OCI-LY3 (cell line): ENCODE results near the gene NUDT8.

ENCODE experiments used
- H2AFZ ChIP-seq: fragments of 200-600, 300-600 bp; shearing (Covaris generic); 2 replicates; pipeline ENCODE4 v1.6.0; 2014; ENCODE audit warnings: antibody characterized with exemption, low read depth, low read length
- H3K27ac ChIP-seq: fragments of 200-600, 300-600 bp; sonication (generic); 2 replicates; pipeline ENCODE4 v1.5.1; 2014; ENCODE audit warnings: mild to moderate bottlenecking, low read length, moderate library complexity, mixed read lengths
- H3K27me3 ChIP-seq: fragments of 200-600, 300-600 bp; sonication (generic); 2 replicates; pipeline ENCODE4 v1.6.1; 2014; ENCODE audit warnings: low read depth, low read length, mixed read lengths
- H3K36me3 ChIP-seq: fragments of 200-600, 300-600 bp; sonication (generic); replicated peaks from 2 replicates; pipeline ENCODE3; 2014; ENCODE audit warnings: low read depth, low read length, mixed read lengths
- H3K4me1 ChIP-seq: fragments of 300-600, 200-600 bp; sonication (generic); 2 replicates; pipeline ENCODE4 v1.6.1; 2014; ENCODE audit warnings: low read length, mixed read lengths
- H3K4me2 ChIP-seq: fragments of 200-600, 300-600 bp; sonication (generic); 2 replicates; pipeline ENCODE4 v1.6.1; 2014; ENCODE audit warnings: low read length, mixed read lengths
- H3K4me3 ChIP-seq: fragments of 300-600, 200-600 bp; sonication (generic); 2 replicates; pipeline ENCODE4 v1.5.1; 2014; ENCODE audit warnings: antibody characterized with exemption, mild to moderate bottlenecking, low read length, moderate library complexity
- H3K79me2 ChIP-seq: fragments of 300-600, 200-600 bp; shearing (Covaris generic); 2 replicates; pipeline ENCODE4 v1.6.1; 2014; ENCODE audit warnings: mild to moderate bottlenecking, low read length, mixed read lengths
- H3K9ac ChIP-seq: fragments of 300-600, 200-600 bp; shearing (Covaris generic); 2 replicates; pipeline ENCODE4 v1.6.0; 2014; ENCODE audit warnings: mild to moderate bottlenecking, low read length, moderate library complexity
- H3K9me3 ChIP-seq: fragments of 200-600, 300-600 bp; shearing (Covaris generic); 2 replicates; pipeline ENCODE4 v1.6.1; 2014; ENCODE audit warnings: low read length, mixed read lengths; ENCODE audit not compliant: insufficient read depth
- H4K20me1 ChIP-seq: fragments of 200-600, 300-600 bp; sonication (generic); 2 replicates; pipeline ENCODE4 v1.6.1; 2016; ENCODE audit warnings: low read length, mixed read lengths; ENCODE audit not compliant: insufficient read depth
- EZH2phosphoT487 ChIP-seq: fragments of 200-600 bp; shearing (Covaris generic); IDR thresholded peaks from 2 replicates; pipeline ENCODE4 v1.6.1; 2018; ENCODE audit warnings: antibody characterized with exemption, mixed run types, low read depth
- TF ChIP-seq, protein P1 (sequence below): fragments of 200-600, 300-600 bp; sonication (generic); IDR thresholded peaks from 2 replicates; pipeline ENCODE4 v1.5.1; 2014; ENCODE audit warnings: antibody characterized with exemption, low read length, low read depth

Gene NUDT8

GRCh38 chr11:67613313-67613959 is 16.3 kb downstream of the NUDT8 start:
- peak overlapping the region; percentile 8; the same call in 1 of the 2 replicates for H2AFZ ChIP-seq

GRCh38 chr11:67612751-67613150 is 17.0 kb downstream of the NUDT8 start:
- peaks cover 2% of the 10 kb centered on the region; the same call in 1 of the 2 replicates for H3K27me3 ChIP-seq
- no peak overlapping the region for H3K4me2 ChIP-seq
- no peak overlapping the region for H2AFZ ChIP-seq
- peaks cover 6% of the 10 kb centered on the region for H3K79me2 ChIP-seq
- no peak overlapping the region for H3K27ac ChIP-seq
- TF ChIP-seq EZH2phosphoT487: no peak
- TF ChIP-seq, protein P1, sequence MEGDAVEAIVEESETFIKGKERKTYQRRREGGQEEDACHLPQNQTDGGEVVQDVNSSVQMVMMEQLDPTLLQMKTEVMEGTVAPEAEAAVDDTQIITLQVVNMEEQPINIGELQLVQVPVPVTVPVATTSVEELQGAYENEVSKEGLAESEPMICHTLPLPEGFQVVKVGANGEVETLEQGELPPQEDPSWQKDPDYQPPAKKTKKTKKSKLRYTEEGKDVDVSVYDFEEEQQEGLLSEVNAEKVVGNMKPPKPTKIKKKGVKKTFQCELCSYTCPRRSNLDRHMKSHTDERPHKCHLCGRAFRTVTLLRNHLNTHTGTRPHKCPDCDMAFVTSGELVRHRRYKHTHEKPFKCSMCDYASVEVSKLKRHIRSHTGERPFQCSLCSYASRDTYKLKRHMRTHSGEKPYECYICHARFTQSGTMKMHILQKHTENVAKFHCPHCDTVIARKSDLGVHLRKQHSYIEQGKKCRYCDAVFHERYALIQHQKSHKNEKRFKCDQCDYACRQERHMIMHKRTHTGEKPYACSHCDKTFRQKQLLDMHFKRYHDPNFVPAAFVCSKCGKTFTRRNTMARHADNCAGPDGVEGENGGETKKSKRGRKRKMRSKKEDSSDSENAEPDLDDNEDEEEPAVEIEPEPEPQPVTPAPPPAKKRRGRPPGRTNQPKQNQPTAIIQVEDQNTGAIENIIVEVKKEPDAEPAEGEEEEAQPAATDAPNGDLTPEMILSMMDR: no peak
- no peaks in the 10 kb centered on the region for H3K9me3 ChIP-seq
- peaks cover 27% of the 10 kb centered on the region for H3K4me1 ChIP-seq
- no peaks in the 10 kb centered on the region for H4K20me1 ChIP-seq
- no peak overlapping the region for H3K4me3 ChIP-seq
- H3K9ac ChIP-seq: no peak overlapping the region
- H3K36me3 ChIP-seq: peaks cover 20% of the 10 kb centered on the region

More at GRCh38 chr11:67613313-67613959, 16.3 kb downstream of the NUDT8 start:
- no peaks in the 10 kb centered on the region for H3K9me3 ChIP-seq
- peak overlapping the region; percentile 80 for H3K27ac ChIP-seq
- peak overlapping the region; percentile 69 for H3K4me3 ChIP-seq
- H4K20me1 ChIP-seq: no peaks in the 10 kb centered on the region
- peak overlapping the region; percentile 78 for H3K4me2 ChIP-seq
- H3K36me3 ChIP-seq: peaks cover 17% of the 10 kb centered on the region
- TF ChIP-seq EZH2phosphoT487: no peak
- TF ChIP-seq, protein P1: no peak
- no peaks in the 10 kb centered on the region; the same call in 1 of the 2 replicates for H3K79me2 ChIP-seq
- H3K4me1 ChIP-seq: peaks cover 22% of the 10 kb centered on the region
- peaks cover 2% of the 10 kb centered on the region; the same call in 1 of the 2 replicates for H3K27me3 ChIP-seq
- H3K9ac ChIP-seq: peak overlapping the region; percentile 82

- H3K9ac ChIP-seq: no peak overlapping the region
- H3K4me3 ChIP-seq: no peak overlapping the region
- no peaks in the 10 kb centered on the region for H4K20me1 ChIP-seq
- H3K27me3 ChIP-seq: no peaks in the 10 kb centered on the region
- H3K9me3 ChIP-seq: no peaks in the 10 kb centered on the region
- no peak overlapping the region for H3K27ac ChIP-seq
- H3K36me3 ChIP-seq: peaks cover 20% of the 10 kb centered on the region
- peaks cover 31% of the 10 kb centered on the region for H3K4me1 ChIP-seq
- H2AFZ ChIP-seq: no peak overlapping the region
- TF ChIP-seq, protein P1: no peak
- TF ChIP-seq EZH2phosphoT487: no peak
- H3K79me2 ChIP-seq: peaks cover 15% of the 10 kb centered on the region
- H3K4me2 ChIP-seq: no peak overlapping the region
Observed at GRCh38 chr11:67611704-67612587, 17.8 kb downstream of the NUDT8 start.

DNA sequence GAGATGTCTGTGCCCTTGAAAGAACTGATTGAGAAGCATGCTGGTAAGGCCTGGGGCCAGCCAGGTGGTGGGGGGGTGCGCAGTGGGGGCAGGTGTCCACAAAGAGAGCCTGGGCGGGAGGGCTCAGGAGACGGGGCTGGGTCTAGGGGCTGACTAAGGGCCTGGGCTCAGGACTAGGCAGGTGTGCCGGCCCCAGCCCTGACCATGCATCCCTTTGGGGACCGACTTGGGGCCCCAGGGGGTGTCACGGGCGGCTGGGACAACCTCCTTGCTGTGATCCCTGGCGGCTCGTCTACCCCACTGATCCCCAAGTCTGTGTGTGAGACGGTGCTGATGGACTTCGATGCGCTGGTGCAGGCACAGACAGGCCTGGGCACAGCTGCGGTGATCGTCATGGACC is 18.6 kb downstream of the NUDT8 start:
- no peak overlapping the region for H3K4me2 ChIP-seq
- peaks cover 17% of the 10 kb centered on the region for H3K79me2 ChIP-seq
- no peaks in the 10 kb centered on the region for H3K9me3 ChIP-seq
- H3K4me3 ChIP-seq: no peak overlapping the region
- no peak overlapping the region for H3K9ac ChIP-seq
- no peak overlapping the region for H3K27ac ChIP-seq
- no peaks in the 10 kb centered on the region for H4K20me1 ChIP-seq
- no peaks in the 10 kb centered on the region for H3K27me3 ChIP-seq
- H3K36me3 ChIP-seq: peaks cover 20% of the 10 kb centered on the region
- TF ChIP-seq, protein P1: no peak
- TF ChIP-seq EZH2phosphoT487: no peak
- no peak overlapping the region for H2AFZ ChIP-seq
- peaks cover 33% of the 10 kb centered on the region for H3K4me1 ChIP-seq
